Transverse colon (tissue), 4 donors: Measurements from ENCODE around the gene ALOX15B. TPM values are rescaled to one million over a fixed set of nuclear protein-coding genes. Genes with fewer than 3 reads are reported as not detected.

Experiments
- DNase-seq: peaks from one replicate; pipeline ENCODE4 v3.0.0-alpha.2; 2019
- H3K27ac ChIP-seq, 4 donors: fragments of 200-600 bp; sonication (generic); 2 replicates each; pipeline ENCODE4 v1.5.1; 2016 to 2018; ENCODE audit warnings: inconsistent platforms in 4 of 4
- H3K27me3 ChIP-seq: fragments of 200-600 bp; sonication (generic); 2 replicates; pipeline ENCODE4 v1.5.1; 2017; ENCODE audit warnings: inconsistent platforms
- H3K36me3 ChIP-seq, 4 donors: fragments of 200-600 bp; sonication (generic); 2 replicates each; pipeline ENCODE4 v1.5.1; 2017 to 2019; ENCODE audit warnings: inconsistent platforms in 4 of 4
- H3K4me1 ChIP-seq, 4 donors: fragments of 200-600 bp; sonication (generic); 2 replicates each; pipeline ENCODE4 v1.5.1; 2017 to 2020; ENCODE audit warnings: inconsistent platforms in 4 of 4
- H3K4me3 ChIP-seq, 4 donors: fragments of 200-600 bp; sonication (generic); 1 replicate in 1 of 4; 2 replicates in 3 of 4; pipeline versions ENCODE4 v1.5.1 to v1.6.1; 2017 to 2019; ENCODE audit warnings: inconsistent platforms in 4 of 4
- H3K9me3 ChIP-seq, 2 donors: fragments of 200-600 bp; sonication (generic); 2 replicates each; pipeline ENCODE4 v1.5.1; 2017 to 2019; ENCODE audit warnings: inconsistent platforms in 2 of 2
- EP300 ChIP-seq: sonication (generic); formaldehyde crosslinking; IDR thresholded peaks from one replicate; pipeline ENCODE4 v1.6.1; 2017; ENCODE audit warnings: antibody characterized with exemption, low read depth
- POLR2A ChIP-seq: fragments of 450-650 bp; IDR thresholded peaks from one replicate; pipeline ENCODE4 v1.6.1; 2016; ENCODE audit warnings: antibody characterized with exemption, mild to moderate bottlenecking, moderate library complexity
- POLR2AphosphoS5 ChIP-seq, 3 donors: sonication (generic); formaldehyde crosslinking; IDR thresholded peaks; one replicate each; pipeline ENCODE4 v1.6.1; 2016; ENCODE audit warnings: antibody characterized with exemption in 3 of 3
- WGBS, 2 donors: methylation state at CpG; one replicate each; pipeline ENCODE4 v1.1.5; 2018; ENCODE audit warnings: low coverage in 1 of 2; 5-methylcytosine and 5-hydroxymethylcytosine counted together
- in situ Hi-C, 4 donors: fragments of 200-750 bp; cut with MboI; loops; one replicate each; pipeline versions ENCODE4 v1.15.0 to v1.15.1; 2017; ENCODE audit warnings: low sequenced_read_pairs in 3 of 4, low pct_ligation_motif_present in 1 of 4, low pct_unique_long_range_greater_than_20kb in 1 of 4
- intact Hi-C: fragments of 100-400 bp; cut with DNase I; formaldehyde crosslinking; loops from one replicate; pipeline ENCODE4 v1.15.1; 2023; ENCODE audit warnings: low total_unique reads
- total RNA-seq, 4 donors: library from RNA; depleted of rRNA; stranded (reverse); fragments of >200 nt; gene quantifications; one replicate each; pipeline ENCODE4 v1.1.0, GENCODE V29; 2016
- TF ChIP-seq, protein P1 (sequence below), 5 experiments: fragments of 200-600 bp in 3 of 5; fragments of 450-650 bp in 2 of 5; sonication (generic) in 3 of 5; IDR thresholded peaks; 1 replicate in 2 of 5; 2 replicates in 3 of 5; pipeline ENCODE4 v1.5.1; 2016 to 2017; ENCODE audit warnings: antibody characterized with exemption in 5 of 5, inconsistent platforms in 3 of 5, mild to moderate bottlenecking in 2 of 5, moderate library complexity in 1 of 5

ALOX15B gene
- total RNA-seq, 4 donors from 2014 or later = 3.3 to 44.4 (median 5.4) TPM

DNA sequence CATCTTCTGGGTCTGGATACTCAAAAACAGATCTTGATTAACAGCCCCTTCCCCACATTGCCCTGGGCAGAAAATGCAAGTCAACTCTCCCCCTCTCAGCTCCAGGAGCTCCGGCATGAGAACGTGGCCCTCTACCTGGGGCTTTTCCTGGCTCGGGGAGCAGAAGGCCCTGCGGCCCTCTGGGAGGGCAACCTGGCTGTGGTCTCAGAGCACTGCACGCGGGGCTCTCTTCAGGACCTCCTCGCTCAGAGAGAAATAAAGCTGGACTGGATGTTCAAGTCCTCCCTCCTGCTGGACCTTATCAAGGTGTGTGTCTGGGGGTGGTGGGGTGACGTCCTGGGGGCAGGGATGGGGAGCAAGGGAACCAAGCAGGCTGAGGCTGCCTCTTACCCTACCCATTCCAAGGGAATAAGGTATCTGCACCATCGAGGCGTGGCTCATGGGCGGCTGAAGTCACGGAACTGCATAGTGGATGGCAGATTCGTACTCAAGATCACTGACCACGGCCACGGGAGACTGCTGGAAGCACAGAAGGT is 26.7 kb upstream of the ALOX15B start:
- peaks cover 22% of the 10 kb centered on the region for H3K27me3 ChIP-seq
- H3K36me3 ChIP-seq = no peaks in the 10 kb centered on the region
- WGBS, 2 donors = 87% methylated on average over 14 of the region's 15 CpGs; no CpG with 5 or more reads in 1 of the 2 donors
- no peak overlapping the region for H3K4me3 ChIP-seq
- H3K4me1 ChIP-seq = peaks cover 7 to 16% (median 12%) of the 10 kb centered on the region in 4 donors
- no peak for DNase-seq
- in situ Hi-C loops (no loop called here), intact Hi-C loops (no loop called here)
- no peak overlapping the region for H3K27ac ChIP-seq
- H3K9me3 ChIP-seq = no peaks in the 10 kb centered on the region
- TF ChIP-seq, protein P1, sequence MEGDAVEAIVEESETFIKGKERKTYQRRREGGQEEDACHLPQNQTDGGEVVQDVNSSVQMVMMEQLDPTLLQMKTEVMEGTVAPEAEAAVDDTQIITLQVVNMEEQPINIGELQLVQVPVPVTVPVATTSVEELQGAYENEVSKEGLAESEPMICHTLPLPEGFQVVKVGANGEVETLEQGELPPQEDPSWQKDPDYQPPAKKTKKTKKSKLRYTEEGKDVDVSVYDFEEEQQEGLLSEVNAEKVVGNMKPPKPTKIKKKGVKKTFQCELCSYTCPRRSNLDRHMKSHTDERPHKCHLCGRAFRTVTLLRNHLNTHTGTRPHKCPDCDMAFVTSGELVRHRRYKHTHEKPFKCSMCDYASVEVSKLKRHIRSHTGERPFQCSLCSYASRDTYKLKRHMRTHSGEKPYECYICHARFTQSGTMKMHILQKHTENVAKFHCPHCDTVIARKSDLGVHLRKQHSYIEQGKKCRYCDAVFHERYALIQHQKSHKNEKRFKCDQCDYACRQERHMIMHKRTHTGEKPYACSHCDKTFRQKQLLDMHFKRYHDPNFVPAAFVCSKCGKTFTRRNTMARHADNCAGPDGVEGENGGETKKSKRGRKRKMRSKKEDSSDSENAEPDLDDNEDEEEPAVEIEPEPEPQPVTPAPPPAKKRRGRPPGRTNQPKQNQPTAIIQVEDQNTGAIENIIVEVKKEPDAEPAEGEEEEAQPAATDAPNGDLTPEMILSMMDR (IDR thresholded peaks at IDR 0.05) = no peak
- TF ChIP-seq EP300 (no peak), POLR2A (no peak), POLR2AphosphoS5 (IDR thresholded peaks at IDR 0.05) (no peak)

DNA sequence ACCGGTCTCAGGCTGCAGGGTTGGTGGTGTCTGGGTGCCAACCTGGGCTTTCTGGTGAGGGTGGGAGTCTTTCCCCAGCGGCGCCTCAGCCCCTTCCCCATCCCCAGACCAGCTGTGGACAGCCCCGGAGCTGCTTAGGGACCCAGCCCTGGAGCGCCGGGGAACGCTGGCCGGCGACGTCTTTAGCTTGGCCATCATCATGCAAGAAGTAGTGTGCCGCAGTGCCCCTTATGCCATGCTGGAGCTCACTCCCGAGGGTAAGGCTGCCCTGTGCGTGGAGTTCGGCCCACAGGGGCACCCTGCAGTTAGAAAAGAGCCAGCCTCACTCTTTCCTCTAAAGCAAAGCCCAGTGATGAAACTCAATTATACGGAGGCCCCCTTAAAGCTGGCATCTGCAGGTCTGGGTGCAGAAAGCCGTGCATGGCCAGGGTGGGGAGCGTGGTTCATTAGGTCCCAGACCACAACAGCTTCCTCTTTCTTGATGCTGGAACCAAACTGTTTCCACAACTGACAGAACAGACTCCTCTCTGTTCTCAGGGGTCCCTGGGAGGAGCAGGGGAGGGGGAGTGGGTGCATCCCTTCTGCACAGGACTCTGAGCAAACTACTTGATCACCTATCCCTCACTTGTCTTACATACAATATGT is 25.7 kb upstream of the ALOX15B start:
- Histone ChIP-seq H3K27ac (no peak overlapping the region), H3K27me3 (peaks cover 22% of the 10 kb centered on the region), H3K36me3 (no peaks in the 10 kb centered on the region), H3K4me1 (peaks cover 7 to 18% (median 12%) of the 10 kb centered on the region in 4 donors), H3K4me3 (no peak overlapping the region), H3K9me3 (no peaks in the 10 kb centered on the region)
- intact Hi-C loops (no loop called here), in situ Hi-C loops (no loop called here)
- no peak for DNase-seq
- 77% methylated on average over 15 of the region's 17 CpGs; no CpG with 5 or more reads in 1 of the 2 donors for WGBS, 2 donors
- TF ChIP-seq POLR2A (no peak), EP300 (no peak), POLR2AphosphoS5 (IDR thresholded peaks at IDR 0.05) (no peak)
- TF ChIP-seq, protein P1 (IDR thresholded peaks at IDR 0.05) = no peak

DNA sequence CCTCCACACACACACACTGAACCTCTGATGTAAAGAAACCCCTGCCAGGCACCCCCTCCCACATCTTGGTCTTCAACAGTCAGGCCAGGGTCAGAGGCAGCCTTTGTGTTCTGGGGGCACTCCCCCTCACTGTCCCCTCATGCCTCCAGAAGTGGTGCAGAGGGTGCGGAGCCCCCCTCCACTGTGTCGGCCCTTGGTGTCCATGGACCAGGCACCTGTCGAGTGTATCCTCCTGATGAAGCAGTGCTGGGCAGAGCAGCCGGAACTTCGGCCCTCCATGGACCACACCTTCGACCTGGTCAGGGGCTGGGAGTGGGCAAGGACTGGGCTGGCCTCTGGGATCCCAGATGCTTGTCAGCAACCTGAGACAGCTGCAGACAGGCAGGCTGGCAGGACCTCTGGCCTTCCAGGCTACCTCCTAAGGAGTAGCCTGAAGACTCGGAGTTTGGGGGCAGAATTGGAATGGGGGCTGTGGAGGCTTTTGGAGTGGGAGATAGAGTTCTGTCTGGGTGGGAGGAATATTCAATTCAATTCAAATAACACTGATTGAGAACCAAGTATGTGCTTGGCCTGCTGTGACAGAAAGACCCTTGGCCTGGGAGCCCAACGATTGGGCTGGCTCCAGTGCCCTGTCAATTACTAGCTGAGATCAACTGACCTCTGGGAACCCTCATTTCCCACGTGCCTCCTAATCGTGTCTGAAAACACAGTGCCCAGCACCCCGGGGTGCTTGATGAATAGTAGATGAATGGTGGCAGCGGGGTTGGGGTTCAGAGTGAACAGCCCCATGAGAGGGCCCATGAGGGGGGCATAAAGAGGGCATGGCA is 24.9 kb upstream of the ALOX15B start:
- no peak for DNase-seq
- no peak overlapping the region for H3K27ac ChIP-seq
- peaks cover 22% of the 10 kb centered on the region for H3K27me3 ChIP-seq
- H3K9me3 ChIP-seq = no peaks in the 10 kb centered on the region
- intact Hi-C loops (no loop called here), in situ Hi-C loops (no loop called here)
- 91 to 93% methylated on average over 3 to 12 of the region's 12 CpGs for WGBS, 2 donors
- H3K4me3 ChIP-seq = no peak overlapping the region
- TF ChIP-seq POLR2A = no peak
- TF ChIP-seq POLR2AphosphoS5 (IDR thresholded peaks at IDR 0.05) = no peak
- TF ChIP-seq, protein P1 (IDR thresholded peaks at IDR 0.05) = no peak
- no peak for TF ChIP-seq EP300
- H3K4me1 ChIP-seq = peaks cover 7 to 18% (median 12%) of the 10 kb centered on the region in 4 donors
- H3K36me3 ChIP-seq = no peaks in the 10 kb centered on the region

DNA sequence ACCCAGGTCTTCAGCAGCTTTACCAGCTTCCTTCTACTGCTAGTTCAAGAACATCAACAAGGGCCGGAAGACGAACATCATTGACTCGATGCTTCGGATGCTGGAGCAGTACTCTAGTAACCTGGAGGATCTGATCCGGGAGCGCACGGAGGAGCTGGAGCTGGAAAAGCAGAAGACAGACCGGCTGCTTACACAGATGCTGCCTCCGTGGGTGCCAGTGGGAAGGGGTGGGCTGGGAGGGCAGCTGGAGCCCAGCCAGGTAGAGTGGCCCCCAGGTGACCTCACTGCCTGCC is 24.4 kb upstream of the ALOX15B start:
- WGBS, 2 donors = 91% methylated on average over 9 of the region's 9 CpGs; no CpG with 5 or more reads in 1 of the 2 donors
- TF ChIP-seq POLR2A (no peak), POLR2AphosphoS5 (IDR thresholded peaks at IDR 0.05) (no peak), EP300 (no peak)
- TF ChIP-seq, protein P1 (IDR thresholded peaks at IDR 0.05) = no peak
- Histone ChIP-seq H3K4me1 (peaks cover 7 to 18% (median 12%) of the 10 kb centered on the region in 4 donors), H3K4me3 (no peak overlapping the region), H3K27ac (no peak overlapping the region), H3K27me3 (peaks cover 22% of the 10 kb centered on the region), H3K9me3 (no peaks in the 10 kb centered on the region), H3K36me3 (no peaks in the 10 kb centered on the region)
- no peak for DNase-seq
- intact Hi-C loops (no loop called here), in situ Hi-C loops (no loop called here)
